Psoas muscle (tissue), 8 donors: ENCODE results near the gene PABPC1L2A. TPM values are rescaled to one million over a fixed set of nuclear protein-coding genes. Genes with fewer than 3 reads are reported as not detected.
A peak's percentile ranks its signal among the peaks of the same experiment; 100 is the strongest.
"Not testable (repeated sequence)": the region's sequence is repeated elsewhere in the genome, so short reads cannot be mapped to it uniquely, and the experiment has no call there.

Source experiments
- ATAC-seq, 4 donors: fragments of 200-7000 bp; cut with Tn5 transposase; one replicate each; pipeline ENCODE4 v1.9.1; 2020; ENCODE audit warnings: moderate library complexity in 3 of 4, mild to moderate bottlenecking in 2 of 4
- DNase-seq, 2 donors: peaks; one replicate each; pipeline ENCODE4 v3.0.0-alpha.2; 2020
- H3K27ac ChIP-seq: fragments of 200-600 bp; one replicate; pipeline ENCODE4 v1.8.0; 2022
- H3K27me3 ChIP-seq, 3 donors: fragments of 200-600 bp in 1 of 3; one replicate each; pipeline versions ENCODE4 v1.6.1 to v1.8.0; 2013 to 2022; ENCODE audit warnings: low read length in 2 of 3, mild to moderate bottlenecking in 2 of 3, moderate library complexity in 1 of 3; ENCODE audit not compliant: insufficient read depth in 3 of 3
- H3K36me3 ChIP-seq, 2 donors: fragments of 200-600 bp in 1 of 2; one replicate each; pipeline versions ENCODE4 v1.6.1 to v1.8.0; 2013 to 2022; ENCODE audit warnings: low read depth in 1 of 2, mild to moderate bottlenecking in 1 of 2, moderate library complexity in 1 of 2; ENCODE audit not compliant: insufficient read depth in 1 of 2
- H3K4me1 ChIP-seq: fragments of 200-600 bp; one replicate; pipeline ENCODE4 v1.8.0; 2022
- H3K4me3 ChIP-seq: fragments of 200-600 bp; one replicate; pipeline ENCODE4 v1.8.0; 2022; ENCODE audit warnings: mild to moderate bottlenecking
- H3K9me3 ChIP-seq: fragments of 200-600 bp; one replicate; pipeline ENCODE4 v1.8.0; 2022
- WGBS, 3 donors: extraction: QIAGEN DNeasy Blood & Tissue Kit; methylation state at CpG; one replicate each; pipeline versions ENCODE4 v1.1.6 to v1.1.7; 2013; 5-methylcytosine and 5-hydroxymethylcytosine counted together
- intact Hi-C, 2 donors: fragments of 100-400 bp; cut with DNase I; formaldehyde crosslinking; loops; one replicate each; pipeline versions ENCODE4 v1.11.0 to v1.14.2; 2022
- long read RNA-seq, 2 donors: library from polyadenylated mRNA; unstranded; transcript quantifications; one replicate each; pipeline ENCODE4 v2.0.0, GENCODE V29; 2021
- polyA plus RNA-seq, 3 donors: library from polyadenylated mRNA; stranded (reverse); fragments of 200-250 nt; gene quantifications; one replicate each; pipeline ENCODE4 v1.2.3, GENCODE V29; 2013
- total RNA-seq, 4 donors: library from RNA; stranded (reverse); fragmentation: NEBNext Ultra II Directional in 2 of 4; extraction: Animal tissue kit (Norgen Biotek cat#: 25700) in 2 of 4; gene quantifications; one replicate each; pipeline versions ENCODE4 v1.2.1 to v1.2.4, GENCODE V29; 2021 to 2023
- TF ChIP-seq, protein P1 (sequence below): fragments of 200-600 bp; IDR thresholded peaks from one replicate; pipeline ENCODE4 v1.8.0; 2022; ENCODE audit warnings: antibody characterized with exemption
- donor health status: healthy with polysubstance abuse.
- donor health status: DM: no; HTN: no; CAD: no; lungs with moderate emphysema.
- donor health status: Bipolar disorder and iron deficiency.
- donor health status: healthy.
- donor health status: DM: yes; HTN: yes; CAD: no.
- donor health status: DM: no; HTN: no; CAD: no.
- donor health status: DM: no; HTN: no; CAD: no.
- donor health status: DM: yes; HTN: yes; CAD: no.

The PABPC1L2A gene
- total RNA-seq (not detected), polyA plus RNA-seq (not detected)
- long read RNA-seq, donor 1: 0 reads
- long read RNA-seq, donor 2: 0 reads

DNA sequence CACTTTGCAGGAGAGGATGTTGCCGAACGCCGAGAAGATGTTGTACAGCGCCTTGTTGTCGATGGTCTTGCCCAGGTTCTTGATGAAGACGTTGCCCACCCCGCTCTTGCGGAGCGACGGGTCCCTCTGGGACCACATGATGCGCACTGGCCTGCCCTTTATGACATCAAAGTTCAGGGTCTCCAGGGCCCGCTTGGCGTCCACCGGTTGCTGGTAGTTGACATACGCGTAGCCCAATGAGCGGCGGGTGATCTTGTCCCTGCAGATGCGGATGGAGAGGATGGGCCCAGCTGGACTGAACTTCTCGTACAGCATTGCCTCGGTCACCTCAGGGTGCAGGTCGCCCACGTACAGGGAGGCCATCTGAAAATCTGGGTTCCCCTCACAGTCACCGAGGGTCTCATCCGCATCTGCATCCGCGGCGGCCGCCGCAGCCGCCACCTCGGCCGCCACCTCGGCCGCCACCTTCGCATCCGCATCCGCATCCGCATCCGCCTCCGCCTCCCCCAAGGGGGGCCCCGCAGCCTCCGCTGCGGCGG, at the start of gene PABPC1L2A:
PABPC1L2A (minus strand) TSS at position 489 of the 539 bp plus-strand sequence; CDS start at position 363, 126 bp downstream.
- H3K4me3 ChIP-seq, H3K27ac ChIP-seq, DNase-seq, ATAC-seq, intact Hi-C loops, H3K9me3 ChIP-seq, H3K4me1 ChIP-seq, H3K36me3 ChIP-seq: not testable (repeated sequence)
- H3K27me3 ChIP-seq: peaks cover 0 to 15% (median 0%) of the 10 kb centered on the region in 3 donors
- WGBS, 3 donors: 4 to 26% methylated on average over 5 to 16 of the region's 45 CpGs; no CpG with 5 or more reads in 1 of the 3 donors

DNA sequence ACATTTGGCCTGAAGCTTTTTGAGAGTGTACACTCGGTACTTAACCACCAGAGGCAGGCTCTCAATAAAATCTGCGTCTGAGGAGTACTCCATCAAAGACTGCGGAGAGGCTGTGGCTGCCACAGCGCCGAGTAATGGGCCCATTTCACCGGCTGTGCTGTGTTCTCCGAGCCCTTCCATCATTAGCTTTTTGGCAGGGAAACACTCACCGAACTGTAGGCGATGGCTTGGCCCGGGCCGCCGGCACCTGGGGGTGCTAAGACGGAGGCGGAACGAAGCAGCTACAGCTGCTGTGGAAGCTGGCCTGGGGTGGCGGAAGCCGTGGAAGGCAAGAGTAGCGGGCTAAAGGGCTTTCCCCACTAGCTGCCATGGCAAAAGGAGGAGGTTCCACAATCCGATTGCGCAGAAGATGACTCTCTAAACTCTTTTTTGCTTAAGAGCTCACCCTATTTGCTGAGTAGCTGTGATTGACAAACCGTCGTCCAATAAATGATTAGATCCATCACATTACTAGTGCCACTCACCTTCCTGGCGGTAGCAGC, 48.5 kb upstream of the PABPC1L2A start:
- intact Hi-C loops: no loop called here
- Histone ChIP-seq H3K4me3 (no peak overlapping the region), H3K36me3 (no peaks in the 10 kb centered on the region), H3K9me3 (peaks cover 3% of the 10 kb centered on the region), H3K27ac (no peak overlapping the region), H3K4me1 (no peaks in the 10 kb centered on the region), H3K27me3 (peaks cover 0 to 14% (median 0%) of the 10 kb centered on the region in 3 donors)
- ATAC-seq (no peak), DNase-seq (peak in 1 of 2 donors; percentile 38)
- TF ChIP-seq, protein P1, sequence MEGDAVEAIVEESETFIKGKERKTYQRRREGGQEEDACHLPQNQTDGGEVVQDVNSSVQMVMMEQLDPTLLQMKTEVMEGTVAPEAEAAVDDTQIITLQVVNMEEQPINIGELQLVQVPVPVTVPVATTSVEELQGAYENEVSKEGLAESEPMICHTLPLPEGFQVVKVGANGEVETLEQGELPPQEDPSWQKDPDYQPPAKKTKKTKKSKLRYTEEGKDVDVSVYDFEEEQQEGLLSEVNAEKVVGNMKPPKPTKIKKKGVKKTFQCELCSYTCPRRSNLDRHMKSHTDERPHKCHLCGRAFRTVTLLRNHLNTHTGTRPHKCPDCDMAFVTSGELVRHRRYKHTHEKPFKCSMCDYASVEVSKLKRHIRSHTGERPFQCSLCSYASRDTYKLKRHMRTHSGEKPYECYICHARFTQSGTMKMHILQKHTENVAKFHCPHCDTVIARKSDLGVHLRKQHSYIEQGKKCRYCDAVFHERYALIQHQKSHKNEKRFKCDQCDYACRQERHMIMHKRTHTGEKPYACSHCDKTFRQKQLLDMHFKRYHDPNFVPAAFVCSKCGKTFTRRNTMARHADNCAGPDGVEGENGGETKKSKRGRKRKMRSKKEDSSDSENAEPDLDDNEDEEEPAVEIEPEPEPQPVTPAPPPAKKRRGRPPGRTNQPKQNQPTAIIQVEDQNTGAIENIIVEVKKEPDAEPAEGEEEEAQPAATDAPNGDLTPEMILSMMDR: no peak
- 40 to 51% (median 41%) methylated on average over 23 of the region's 23 CpGs for WGBS, 3 donors

DNA sequence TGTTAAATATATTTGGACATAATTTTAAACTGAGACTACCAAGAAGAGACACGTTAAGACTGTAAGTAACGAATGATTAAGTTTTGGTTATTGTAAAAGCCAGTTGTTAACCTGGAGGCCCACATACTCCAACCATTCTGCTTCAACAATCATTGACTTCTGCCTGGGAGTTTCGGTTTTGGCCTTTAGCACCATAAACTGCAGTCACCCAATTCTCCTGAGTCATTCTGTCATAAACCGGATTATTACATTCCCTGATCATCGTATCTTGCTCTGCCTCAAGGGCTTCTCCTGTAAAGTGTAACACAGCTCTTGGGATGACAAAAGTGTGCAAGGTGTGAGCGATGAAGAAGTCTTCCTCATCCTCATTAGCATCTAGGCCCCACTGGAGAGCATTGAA, 46.9 kb upstream of the PABPC1L2A start:
- no peaks in the 10 kb centered on the region for H3K4me1 ChIP-seq
- H3K4me3 ChIP-seq: no peak overlapping the region
- WGBS, 3 donors: 84 to 92% (median 89%) methylated on average over 6 of the region's 6 CpGs
- no peak overlapping the region for H3K27ac ChIP-seq
- TF ChIP-seq, protein P1: no peak
- no peak for ATAC-seq
- H3K9me3 ChIP-seq: peaks cover 3% of the 10 kb centered on the region
- peaks cover 0 to 5% (median 0%) of the 10 kb centered on the region in 3 donors for H3K27me3 ChIP-seq
- H3K36me3 ChIP-seq: no peaks in the 10 kb centered on the region
- DNase-seq: no peak
- intact Hi-C loops: no loop called here

DNA sequence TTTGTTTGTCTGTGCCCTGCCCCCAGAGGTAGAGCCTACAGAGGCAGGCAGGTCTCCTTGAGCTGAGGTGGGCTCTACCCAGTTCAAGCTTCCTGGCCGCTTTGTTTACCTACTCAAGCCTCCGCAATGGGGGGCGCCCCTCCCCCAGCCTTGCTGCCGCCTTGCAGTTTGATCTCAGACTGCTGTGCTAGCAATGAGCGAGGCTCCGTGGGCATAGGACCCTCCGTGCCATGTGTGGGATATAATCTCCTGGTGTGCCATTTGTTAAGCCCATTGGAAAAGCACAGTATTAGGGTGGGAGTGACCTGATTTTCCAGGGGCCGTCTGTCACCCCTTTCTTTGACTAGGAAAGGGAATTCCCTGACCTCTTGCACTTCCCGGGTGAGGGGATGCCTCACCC, 20.2 kb upstream of the PABPC1L2A start:
- 81 to 91% (median 88%) methylated on average over 9 of the region's 9 CpGs for WGBS, 3 donors
- H3K4me3 ChIP-seq, H3K9me3 ChIP-seq, DNase-seq, H3K27ac ChIP-seq, intact Hi-C loops, H3K36me3 ChIP-seq, ATAC-seq, H3K4me1 ChIP-seq: not testable (repeated sequence)
- peaks cover 0 to 16% (median 0%) of the 10 kb centered on the region in 3 donors for H3K27me3 ChIP-seq

DNA sequence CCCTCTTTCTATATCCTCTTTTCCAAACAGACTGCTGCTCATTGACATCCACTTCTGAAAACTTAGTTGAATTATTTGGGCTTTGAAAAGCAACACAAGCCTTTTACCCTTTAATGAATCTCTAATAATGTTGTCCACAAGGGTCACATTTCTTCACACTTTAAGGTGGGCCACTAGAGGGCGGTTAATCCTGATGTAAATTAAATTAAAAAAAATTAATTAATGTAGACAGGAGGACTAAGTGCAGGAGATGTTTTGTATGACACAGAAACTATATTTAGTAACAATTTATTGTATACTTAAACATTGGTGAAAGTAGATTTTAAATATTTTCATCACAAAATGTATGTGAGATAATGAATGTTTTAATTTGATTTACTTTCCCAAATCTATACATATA, 7.5 kb upstream of the PABPC1L2A start:
- intact Hi-C loops, H3K9me3 ChIP-seq, DNase-seq, H3K4me3 ChIP-seq, H3K27me3 ChIP-seq, H3K27ac ChIP-seq, H3K4me1 ChIP-seq, ATAC-seq, H3K36me3 ChIP-seq: not testable (repeated sequence)
- 25 to 56% (median 30%) methylated on average over 1 of the region's 1 CpG for WGBS, 3 donors

DNA sequence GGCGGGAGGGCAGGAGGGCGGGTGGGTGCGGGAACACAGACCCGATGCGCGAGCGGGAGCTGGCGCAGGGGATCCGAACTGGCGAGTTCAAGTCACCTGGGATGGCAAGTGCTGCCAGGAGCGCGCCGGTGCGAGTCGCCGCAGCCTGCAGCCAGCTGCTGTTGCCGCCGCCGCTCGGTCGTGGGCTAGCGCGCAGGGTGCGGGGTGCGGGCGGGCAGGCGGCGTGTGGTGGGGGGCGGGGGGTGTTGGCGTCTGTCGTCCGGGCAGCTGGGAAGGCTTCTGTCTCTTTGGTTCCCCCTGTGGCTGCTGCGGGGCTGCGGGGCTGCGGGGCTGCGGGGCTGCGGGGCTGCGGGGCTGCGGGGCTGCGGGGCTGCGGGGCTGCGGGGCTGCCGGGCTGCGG, 572 bp upstream of the PABPC1L2A start:
- H3K27ac ChIP-seq, H3K36me3 ChIP-seq, intact Hi-C loops, ATAC-seq, DNase-seq, H3K4me3 ChIP-seq, H3K9me3 ChIP-seq, H3K4me1 ChIP-seq: not testable (repeated sequence)
- no CpG with 5 or more reads among the region's 44 CpGs for WGBS, 3 donors
- peaks cover 0 to 15% (median 0%) of the 10 kb centered on the region in 3 donors for H3K27me3 ChIP-seq

DNA sequence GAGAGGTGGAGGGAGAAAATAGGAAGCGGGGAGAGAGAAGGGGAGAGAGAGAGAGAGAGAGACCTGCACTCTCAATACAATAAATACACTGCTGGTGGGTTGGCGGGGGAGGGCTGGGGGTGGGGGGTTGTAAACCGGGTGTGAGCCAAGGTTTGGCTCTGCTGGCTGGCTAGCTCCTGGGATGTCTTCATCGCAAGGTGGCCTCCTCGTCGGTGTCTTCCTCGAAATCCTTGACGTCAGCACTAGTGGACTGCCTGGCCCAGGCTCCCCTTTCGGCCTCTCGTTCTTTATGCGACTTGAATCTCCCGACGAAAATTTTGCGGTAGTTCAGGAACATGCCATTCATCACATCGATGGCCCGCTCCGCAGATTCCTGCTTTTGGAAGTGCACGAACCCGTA, 715 bp downstream of the PABPC1L2A start:
- DNase-seq, H3K36me3 ChIP-seq, H3K27ac ChIP-seq, intact Hi-C loops, H3K4me3 ChIP-seq, H3K4me1 ChIP-seq, ATAC-seq, H3K9me3 ChIP-seq: not testable (repeated sequence)
- H3K27me3 ChIP-seq: peaks cover 0 to 15% (median 0%) of the 10 kb centered on the region in 3 donors
- WGBS, 3 donors: no CpG with 5 or more reads among the region's 19 CpGs
